Activated CD4-positive, CD25-positive, alpha-beta regulatory T cell treated with anti-CD3 and anti-CD28 coated beads, Interleukin-2, amount 50 U/mL, for 16 hours (primary cell): Measurements from ENCODE around the gene CLNK.

Source experiments
- DNase-seq: peaks from one replicate; pipeline ENCODE4 v3.0.0-alpha.2; 2020; ENCODE audit warnings: low read depth, low spot score

Gene CLNK

GRCh38 chr4:10612476-10612875, 72.1 kb downstream of the CLNK start:
- DNase-seq = no peak

GRCh38 chr4:10611673-10612072, 72.9 kb downstream of the CLNK start:
- DNase-seq = no peak

GRCh38 chr4:10608501-10609219, 75.9 kb downstream of the CLNK start:
- DNase-seq = no peak

- no peak for DNase-seq
These were observed 77.4 kb downstream of the CLNK start for GRCh38 chr4:10607206-10607605.

GRCh38 chr4:10606483-10607155, 77.9 kb downstream of the CLNK start:
- DNase-seq = no peak

GRCh38 chr4:10605746-10606482, 78.7 kb downstream of the CLNK start:
- no peak for DNase-seq

GRCh38 chr4:10605031-10605430, 79.5 kb downstream of the CLNK start:
- no peak for DNase-seq

GRCh38 chr4:10599574-10599973, 85.0 kb downstream of the CLNK start:
- DNase-seq = no peak

GRCh38 chr4:10598829-10599228, 85.7 kb downstream of the CLNK start:
- DNase-seq = no peak

- no peak for DNase-seq
These were observed 87.8 kb downstream of the CLNK start for GRCh38 chr4:10596586-10597290.

GRCh38 chr4:10593130-10593529, 91.4 kb downstream of the CLNK start:
- DNase-seq = no peak

- DNase-seq = no peak
These were observed 93.7 kb downstream of the CLNK start for GRCh38 chr4:10590896-10591295.

GRCh38 chr4:10589799-10590198, 94.8 kb downstream of the CLNK start:
- no peak for DNase-seq

GRCh38 chr4:10589321-10589720, 95.2 kb downstream of the CLNK start:
- no peak for DNase-seq

GRCh38 chr4:10587697-10588096, 96.9 kb downstream of the CLNK start:
- no peak for DNase-seq

- DNase-seq = no peak
These were observed 97.3 kb downstream of the CLNK start for GRCh38 chr4:10587296-10587695.

GRCh38 chr4:10584042-10584441, 100.5 kb downstream of the CLNK start:
- no peak for DNase-seq

GRCh38 chr4:10582951-10583350, 101.6 kb downstream of the CLNK start:
- DNase-seq = no peak

GRCh38 chr4:10582059-10582686, 102.4 kb downstream of the CLNK start:
- no peak for DNase-seq

- no peak for DNase-seq
These were observed 103.5 kb downstream of the CLNK start for GRCh38 chr4:10581022-10581421.

- DNase-seq = no peak
These were observed 104.9 kb downstream of the CLNK start for GRCh38 chr4:10579648-10580047.
